Hepatocyte (in vitro differentiated cells): ENCODE results near the gene RAD23B.

Experiments used
- CTCF ChIP-seq: fragments of 200-600 bp; sonication (generic); IDR thresholded peaks from 2 replicates; pipeline ENCODE4 v1.5.1; 2016; ENCODE audit warnings: antibody characterized with exemption, mild to moderate bottlenecking; ENCODE audit not compliant: poor library complexity
- EZH2phosphoT487 ChIP-seq: fragments of 200-600 bp; sonication (generic); IDR thresholded peaks from one replicate; pipeline ENCODE4 v1.6.1; 2018; ENCODE audit warnings: antibody characterized with exemption, mild to moderate bottlenecking, low read depth, moderate library complexity; ENCODE audit not compliant: unreplicated experiment, severe bottlenecking

GRCh38 chr9:107328510-107328909 lies 45.4 kb downstream of the RAD23B start:
- no peak for TF ChIP-seq CTCF
- no peak for TF ChIP-seq EZH2phosphoT487
